ENCODE results near the gene CUTA.
"Not testable (repeated sequence)": the region's sequence is repeated elsewhere in the genome, so short reads cannot be mapped to it uniquely, and the experiment has no call there.

Gene CUTA

DNA sequence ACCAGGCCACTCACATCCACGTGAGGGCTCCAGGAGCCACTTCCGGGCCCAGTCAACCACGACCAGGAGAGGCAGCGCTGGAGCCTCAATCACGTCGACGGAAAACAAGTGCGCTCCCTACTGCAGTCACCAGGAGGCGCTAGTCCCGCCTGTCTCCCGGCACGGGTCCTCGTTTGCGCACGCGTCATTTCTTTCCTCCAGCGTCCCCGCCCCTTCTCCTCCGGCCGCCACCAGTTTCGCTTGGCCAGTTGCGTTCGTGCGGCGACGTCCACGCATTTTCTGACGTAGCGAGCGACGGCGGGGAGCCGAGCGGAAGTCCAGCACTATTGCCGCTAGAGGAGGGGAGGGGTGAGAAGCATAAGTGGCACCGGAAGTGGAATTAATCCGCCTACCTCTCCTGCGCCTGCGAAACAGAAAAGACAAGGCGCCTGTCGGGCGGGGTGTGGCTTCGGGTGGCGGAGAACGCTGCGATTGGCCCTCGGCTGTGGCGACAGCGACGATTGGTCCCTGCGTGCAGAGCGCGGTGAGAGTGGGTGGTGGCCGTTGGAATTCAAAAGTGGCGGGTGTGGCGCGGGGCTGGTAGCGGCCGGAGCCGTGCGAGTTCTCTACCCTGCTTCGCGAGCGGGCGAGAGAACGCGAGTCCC lies 26.5 kb downstream of the CUTA start, which contains the start of gene KIFC1:
Gene KIFC1, plus strand, starts transcription at position 546 of the 644 bp plus-strand sequence. CDS start 163 bp downstream, outside the sequence.
- DNase-seq (ENCODE audit: low read depth) = peak; percentile 100
- Histone ChIP-seq H3K4me3 (ENCODE audit: low read length) (peak within 1 kb of the TSS; percentile 83), H3K27me3 (replicated peaks; ENCODE audit: control insufficient read depth, insufficient read depth, low read length) (no peaks in the 10 kb centered on the region), H3K9ac (ENCODE audit: low read length) (peak within 1 kb of the TSS; percentile 78), H3K9me3 (ENCODE audit: control insufficient read depth, low read length) (no peaks in the 10 kb centered on the region), H3K4me1 (ENCODE audit: control insufficient read depth, insufficient read depth, low read length) (peaks cover 5% of the 10 kb centered on the region), H3K36me3 (ENCODE audit: control insufficient read depth, insufficient read depth, low read length, severe bottlenecking) (no peaks in the 10 kb centered on the region)

DNA sequence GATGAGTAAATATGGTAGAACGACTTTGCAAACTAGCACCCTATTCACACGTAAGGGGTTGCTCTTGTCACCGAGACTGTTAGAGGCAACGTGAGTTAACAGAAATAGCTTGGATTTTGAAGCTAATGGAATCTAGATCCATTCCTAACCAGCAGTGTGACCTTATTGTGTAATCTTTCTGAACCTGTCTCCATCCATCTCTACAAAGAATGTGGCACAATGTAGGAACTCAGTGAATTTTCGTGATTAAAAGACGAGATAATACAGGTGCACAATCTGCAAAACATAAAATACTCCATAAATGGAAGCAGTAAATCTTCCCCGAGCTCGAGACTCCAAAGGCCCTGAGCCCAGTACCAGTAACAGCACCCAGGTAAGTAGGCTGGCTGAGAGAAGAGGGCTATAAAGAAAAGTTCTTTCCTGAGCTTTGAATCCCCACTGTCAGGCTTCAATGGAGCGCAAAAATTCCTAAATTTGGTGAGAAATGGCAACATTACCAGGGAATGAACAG lies 27.1 kb downstream of the CUTA start:
- peaks cover 5% of the 10 kb centered on the region for H3K4me1 ChIP-seq (ENCODE audit: control insufficient read depth, insufficient read depth, low read length)
- H3K9me3 ChIP-seq (ENCODE audit: control insufficient read depth, low read length) = no peaks in the 10 kb centered on the region
- H3K36me3 ChIP-seq (ENCODE audit: control insufficient read depth, insufficient read depth, low read length, severe bottlenecking) = no peaks in the 10 kb centered on the region
- H3K4me3 ChIP-seq (ENCODE audit: low read length) = peak overlapping the region; percentile 35
- no peaks in the 10 kb centered on the region for H3K27me3 ChIP-seq (replicated peaks; ENCODE audit: control insufficient read depth, insufficient read depth, low read length)
- DNase-seq (ENCODE audit: low read depth) = no peak
- peak overlapping the region; percentile 78 for H3K9ac ChIP-seq (ENCODE audit: low read length)

DNA sequence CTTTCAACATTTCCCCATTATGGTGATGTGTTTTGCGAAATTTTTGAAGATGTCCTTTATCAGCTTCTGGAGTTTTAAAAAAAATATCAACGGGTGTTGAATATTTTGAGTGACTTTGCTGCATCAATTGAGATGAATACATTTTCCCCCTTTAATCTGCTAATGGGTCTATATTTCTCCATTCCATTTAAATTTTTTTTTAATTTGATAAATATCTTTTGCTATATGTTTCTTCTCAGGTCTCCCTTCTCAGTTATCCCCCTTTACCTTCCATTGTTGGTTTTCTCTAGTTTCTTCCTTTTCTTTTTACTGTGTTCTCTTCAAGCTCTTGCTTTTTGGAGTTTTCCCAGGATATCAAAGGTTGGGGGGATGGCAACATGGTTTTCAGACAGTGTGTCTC lies 27.7 kb downstream of the CUTA start:
- H3K4me1 ChIP-seq (ENCODE audit: control insufficient read depth, insufficient read depth, low read length) = peaks cover 5% of the 10 kb centered on the region
- no peak overlapping the region for H3K9ac ChIP-seq (ENCODE audit: low read length)
- no peak for DNase-seq (ENCODE audit: low read depth)
- H3K27me3 ChIP-seq (replicated peaks; ENCODE audit: control insufficient read depth, insufficient read depth, low read length) = no peaks in the 10 kb centered on the region
- H3K9me3 ChIP-seq (ENCODE audit: control insufficient read depth, low read length) = no peaks in the 10 kb centered on the region
- no peak overlapping the region for H3K4me3 ChIP-seq (ENCODE audit: low read length)
- no peaks in the 10 kb centered on the region for H3K36me3 ChIP-seq (ENCODE audit: control insufficient read depth, insufficient read depth, low read length, severe bottlenecking)

DNA sequence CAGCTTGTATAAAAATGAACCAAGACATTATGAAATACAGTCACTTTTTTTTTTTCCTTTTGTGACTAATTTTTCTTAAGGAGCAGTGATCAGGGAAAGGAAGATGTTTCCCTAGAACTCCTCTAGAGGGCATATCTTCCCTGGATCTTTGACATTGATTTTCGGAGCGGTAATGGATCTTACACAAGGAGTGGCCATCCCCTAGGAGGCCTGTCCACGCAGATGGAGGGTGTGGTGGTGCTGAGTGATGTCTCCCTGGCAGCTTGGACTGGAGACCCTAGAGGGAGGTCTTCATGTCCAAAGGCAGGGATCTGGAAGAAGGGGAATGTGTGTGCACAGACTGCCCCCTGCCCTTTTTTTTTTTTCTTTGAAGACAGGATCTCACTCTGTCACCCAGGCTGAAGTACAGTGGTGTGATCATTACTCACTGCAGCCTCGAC lies 33.3 kb downstream of the CUTA start:
- H3K9me3 ChIP-seq (ENCODE audit: control insufficient read depth, low read length) = no peaks in the 10 kb centered on the region
- peaks cover 6% of the 10 kb centered on the region for H3K4me1 ChIP-seq (ENCODE audit: control insufficient read depth, insufficient read depth, low read length)
- H3K36me3 ChIP-seq (ENCODE audit: control insufficient read depth, insufficient read depth, low read length, severe bottlenecking) = no peaks in the 10 kb centered on the region
- no peak overlapping the region for H3K4me3 ChIP-seq (ENCODE audit: low read length)
- no peaks in the 10 kb centered on the region for H3K27me3 ChIP-seq (replicated peaks; ENCODE audit: control insufficient read depth, insufficient read depth, low read length)
- DNase-seq (ENCODE audit: low read depth) = peak; percentile 76
- H3K9ac ChIP-seq (ENCODE audit: low read length) = no peak overlapping the region

DNA sequence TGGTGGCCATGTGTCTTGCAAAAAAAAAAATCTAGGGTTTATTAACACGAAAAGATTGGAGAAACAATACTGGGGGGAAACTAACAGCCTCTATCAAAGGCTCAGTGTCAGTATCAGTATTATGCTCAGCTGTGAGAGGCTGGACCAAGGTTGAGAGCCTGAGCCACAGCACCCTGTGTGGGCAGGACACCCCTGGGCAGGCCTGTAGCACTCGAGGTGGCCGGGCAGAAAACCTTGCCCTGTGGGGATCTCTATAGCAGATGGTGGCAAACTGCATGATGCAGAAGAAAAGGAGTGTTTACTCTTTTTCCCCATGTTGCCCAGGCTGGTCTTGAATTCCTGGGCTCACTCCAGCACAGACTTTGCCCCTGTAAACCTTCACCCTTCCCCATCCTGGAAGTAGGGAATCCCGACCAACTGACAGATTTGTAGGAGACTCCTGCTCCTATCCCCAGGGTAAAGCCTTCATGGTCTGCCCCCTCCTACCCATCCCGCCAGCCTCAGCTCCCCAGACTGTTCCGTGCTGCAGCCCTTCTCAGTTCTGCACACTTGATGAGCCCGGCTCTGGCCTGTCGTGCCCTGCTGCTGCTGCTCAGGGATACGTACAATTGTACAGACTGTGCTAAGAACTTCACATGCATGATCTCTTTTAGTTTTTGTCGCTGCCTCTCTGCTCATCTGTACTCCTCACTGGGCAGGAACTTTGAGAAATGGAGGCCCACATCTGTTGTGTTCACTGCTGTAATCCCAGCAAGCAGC lies 34.3 kb downstream of the CUTA start:
- no peaks in the 10 kb centered on the region for H3K36me3 ChIP-seq (ENCODE audit: control insufficient read depth, insufficient read depth, low read length, severe bottlenecking)
- DNase-seq (ENCODE audit: low read depth) = no peak
- no peak overlapping the region for H3K4me3 ChIP-seq (ENCODE audit: low read length)
- no peak overlapping the region for H3K9ac ChIP-seq (ENCODE audit: low read length)
- no peaks in the 10 kb centered on the region for H3K9me3 ChIP-seq (ENCODE audit: control insufficient read depth, low read length)
- no peaks in the 10 kb centered on the region for H3K27me3 ChIP-seq (replicated peaks; ENCODE audit: control insufficient read depth, insufficient read depth, low read length)
- peaks cover 6% of the 10 kb centered on the region for H3K4me1 ChIP-seq (ENCODE audit: control insufficient read depth, insufficient read depth, low read length)

DNA sequence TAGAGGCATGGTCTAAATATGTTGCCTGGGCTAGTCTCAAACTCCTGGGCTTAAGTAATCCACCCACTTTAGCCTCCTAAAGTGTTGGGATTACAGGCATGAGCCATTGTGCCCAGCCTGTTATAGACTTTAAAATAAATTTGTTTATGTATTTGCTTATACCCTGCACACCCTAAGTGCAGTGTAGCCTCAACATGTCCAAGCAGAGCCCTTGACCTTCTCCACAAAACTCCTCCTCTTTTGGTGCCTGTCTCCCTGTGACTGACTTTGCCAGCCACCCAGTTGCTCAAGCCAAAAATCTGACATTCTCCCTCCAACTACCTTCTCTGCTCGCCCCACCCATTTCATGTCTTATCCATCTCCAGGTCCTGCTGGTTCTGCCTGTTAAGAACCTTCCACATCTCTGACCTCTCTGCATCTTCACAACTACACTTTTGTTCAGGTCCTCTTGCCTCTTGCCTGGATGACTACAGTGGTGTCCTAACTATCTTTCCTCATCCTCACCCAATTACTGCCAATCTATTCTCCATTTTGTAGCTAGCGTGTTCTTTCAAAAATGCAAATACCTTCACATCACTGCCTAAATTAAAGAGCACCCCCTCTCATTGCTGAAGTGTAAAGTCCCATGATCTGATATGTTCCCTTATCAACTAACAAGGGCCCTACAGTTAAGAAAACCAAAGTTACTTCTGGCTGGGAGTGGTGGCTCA lies 37.5 kb downstream of the CUTA start:
- H3K27me3 ChIP-seq (replicated peaks; ENCODE audit: control insufficient read depth, insufficient read depth, low read length) = no peaks in the 10 kb centered on the region
- no peak overlapping the region for H3K4me3 ChIP-seq (ENCODE audit: low read length)
- DNase-seq (ENCODE audit: low read depth) = no peak
- H3K9ac ChIP-seq (ENCODE audit: low read length) = no peak overlapping the region
- H3K9me3 ChIP-seq (ENCODE audit: control insufficient read depth, low read length) = no peaks in the 10 kb centered on the region
- H3K36me3 ChIP-seq (ENCODE audit: control insufficient read depth, insufficient read depth, low read length, severe bottlenecking) = no peaks in the 10 kb centered on the region
- H3K4me1 ChIP-seq (ENCODE audit: control insufficient read depth, insufficient read depth, low read length) = peaks cover 30% of the 10 kb centered on the region

DNA sequence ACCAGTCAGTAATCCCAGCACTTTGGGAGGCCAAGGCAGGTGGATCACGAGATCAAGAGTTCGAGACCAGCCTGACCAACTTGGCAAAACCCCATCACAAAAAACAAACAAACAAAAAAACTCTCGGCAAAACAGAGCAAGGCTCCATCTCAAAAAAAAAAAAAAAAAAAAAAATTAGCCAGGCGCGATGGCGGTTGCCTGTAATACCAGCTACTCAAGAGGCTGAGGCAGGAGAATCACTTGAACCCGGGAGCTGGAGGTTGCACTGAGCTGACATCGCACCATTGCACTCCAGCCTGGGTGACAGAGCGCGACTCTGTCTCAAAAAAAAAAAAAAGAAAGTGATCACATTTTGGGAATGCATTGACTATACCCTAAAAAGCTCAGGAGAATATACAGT lies 38.7 kb downstream of the CUTA start:
- not testable (repeated sequence) for H3K9ac ChIP-seq (ENCODE audit: low read length); DNase-seq (ENCODE audit: low read depth); H3K9me3 ChIP-seq (ENCODE audit: control insufficient read depth, low read length); H3K27me3 ChIP-seq (replicated peaks; ENCODE audit: control insufficient read depth, insufficient read depth, low read length); H3K36me3 ChIP-seq (ENCODE audit: control insufficient read depth, insufficient read depth, low read length, severe bottlenecking); H3K4me3 ChIP-seq (ENCODE audit: low read length)
- H3K4me1 ChIP-seq (ENCODE audit: control insufficient read depth, insufficient read depth, low read length) = peaks cover 38% of the 10 kb centered on the region

DNA sequence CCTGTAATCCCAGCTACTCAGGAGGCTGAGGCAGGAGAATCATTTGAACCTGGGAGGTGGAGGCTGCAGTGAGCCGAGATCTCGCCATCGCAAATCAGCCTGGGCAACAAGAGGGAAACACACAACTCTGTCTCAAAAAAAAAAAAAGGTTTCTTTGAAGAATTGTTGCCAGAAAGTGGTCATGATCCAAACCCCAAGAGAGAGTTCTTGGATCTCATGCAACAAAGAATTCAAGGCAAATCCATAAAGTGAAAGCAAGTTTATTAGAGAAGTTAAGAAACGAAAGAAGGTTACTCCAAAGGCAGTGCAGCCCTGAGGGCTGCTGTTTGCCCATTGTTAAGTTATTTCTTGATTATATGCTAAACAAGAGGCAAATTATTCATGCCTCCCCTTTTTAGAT lies 40.7 kb downstream of the CUTA start:
- Histone ChIP-seq H3K4me3 (ENCODE audit: low read length) (peak overlapping the region; percentile 71), H3K9me3 (ENCODE audit: control insufficient read depth, low read length) (no peaks in the 10 kb centered on the region), H3K36me3 (ENCODE audit: control insufficient read depth, insufficient read depth, low read length, severe bottlenecking) (no peaks in the 10 kb centered on the region), H3K4me1 (ENCODE audit: control insufficient read depth, insufficient read depth, low read length) (peaks cover 38% of the 10 kb centered on the region), H3K9ac (ENCODE audit: low read length) (peak overlapping the region; percentile 58), H3K27me3 (replicated peaks; ENCODE audit: control insufficient read depth, insufficient read depth, low read length) (no peaks in the 10 kb centered on the region)
- no peak for DNase-seq (ENCODE audit: low read depth)

DNA sequence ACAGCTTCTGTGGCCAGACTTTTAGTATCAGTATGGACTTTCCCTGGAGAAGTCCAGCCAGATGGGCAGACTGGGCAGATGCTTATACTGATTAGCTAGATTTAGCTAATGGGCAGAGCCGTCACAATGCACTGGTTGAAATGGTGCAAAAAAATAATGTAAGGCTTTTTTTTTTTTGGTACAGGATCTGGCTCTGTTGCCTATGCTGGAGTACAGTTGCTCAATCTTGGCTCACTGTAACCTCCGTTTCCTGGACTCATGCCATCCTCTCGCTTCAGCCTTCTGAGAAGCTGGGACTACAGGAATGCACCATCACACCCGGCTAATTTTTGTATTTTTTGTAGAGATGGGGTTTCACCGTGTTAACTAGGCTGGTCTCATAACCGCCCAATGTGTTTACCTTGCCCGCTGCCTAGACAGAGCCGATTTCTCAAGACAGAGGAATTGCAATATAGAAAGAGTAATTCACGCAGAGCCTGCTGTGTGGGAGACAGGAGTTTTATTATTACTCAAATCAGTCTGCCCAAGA lies 42.7 kb downstream of the CUTA start:
- Histone ChIP-seq H3K4me3 (ENCODE audit: low read length) (peak overlapping the region; percentile 64), H3K9me3 (ENCODE audit: control insufficient read depth, low read length) (no peaks in the 10 kb centered on the region), H3K27me3 (replicated peaks; ENCODE audit: control insufficient read depth, insufficient read depth, low read length) (no peaks in the 10 kb centered on the region), H3K9ac (ENCODE audit: low read length) (peak overlapping the region; percentile 81), H3K4me1 (ENCODE audit: control insufficient read depth, insufficient read depth, low read length) (peaks cover 38% of the 10 kb centered on the region), H3K36me3 (ENCODE audit: control insufficient read depth, insufficient read depth, low read length, severe bottlenecking) (no peaks in the 10 kb centered on the region)
- peak; percentile 94 for DNase-seq (ENCODE audit: low read depth)

DNA sequence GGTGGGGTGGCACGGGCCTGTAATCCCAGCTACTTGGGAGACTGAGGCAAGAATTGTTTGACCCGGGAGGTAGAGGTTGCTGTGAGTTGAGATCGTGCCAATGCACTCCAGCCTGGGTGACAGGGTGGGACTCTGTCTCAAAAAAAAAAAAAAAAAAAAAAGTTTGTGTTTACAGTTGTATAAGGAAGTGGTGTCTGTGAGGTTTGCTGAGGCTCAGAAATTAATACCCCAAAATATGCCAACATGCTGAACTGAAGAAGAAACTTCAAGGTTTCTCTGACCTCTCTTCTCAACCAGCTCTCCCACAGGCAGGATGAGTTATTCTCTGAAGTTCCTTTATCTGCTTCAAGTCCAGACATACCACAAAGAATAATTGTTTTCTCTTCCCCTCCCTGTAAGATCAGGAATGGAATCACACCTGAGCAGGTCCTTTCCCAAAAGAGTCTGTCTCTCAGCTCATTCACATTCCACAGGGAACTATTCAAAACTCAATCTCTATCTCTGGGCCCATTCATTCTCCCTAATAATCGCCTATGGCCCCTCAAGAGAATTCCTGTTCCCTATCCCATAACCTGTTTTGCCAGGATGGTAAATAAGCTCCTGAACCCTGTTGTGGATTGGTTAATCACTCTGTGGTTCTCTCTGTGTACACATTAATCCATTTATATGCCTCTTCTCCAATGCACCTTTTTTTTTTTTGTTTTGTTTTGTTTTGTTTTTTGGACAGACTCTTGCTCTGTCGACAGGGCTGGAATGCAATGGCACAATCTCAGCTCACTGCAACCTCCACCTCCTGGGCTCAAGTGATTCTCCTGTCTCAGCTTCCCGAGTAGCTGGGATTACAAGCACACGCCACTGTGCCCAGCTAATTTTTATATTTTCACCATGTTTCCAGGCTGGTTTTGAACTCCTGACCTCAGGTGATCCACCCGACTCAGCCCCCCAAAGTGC lies 43.7 kb downstream of the CUTA start:
- H3K4me3 ChIP-seq (ENCODE audit: low read length) = peak overlapping the region; percentile 64
- H3K9me3 ChIP-seq (ENCODE audit: control insufficient read depth, low read length) = no peaks in the 10 kb centered on the region
- peak overlapping the region; percentile 53 for H3K9ac ChIP-seq (ENCODE audit: low read length)
- H3K36me3 ChIP-seq (ENCODE audit: control insufficient read depth, insufficient read depth, low read length, severe bottlenecking) = no peaks in the 10 kb centered on the region
- no peaks in the 10 kb centered on the region for H3K27me3 ChIP-seq (replicated peaks; ENCODE audit: control insufficient read depth, insufficient read depth, low read length)
- peak; percentile 3 for DNase-seq (ENCODE audit: low read depth)
- peaks cover 38% of the 10 kb centered on the region for H3K4me1 ChIP-seq (ENCODE audit: control insufficient read depth, insufficient read depth, low read length)
